GM18870 (cell line): Measurements from ENCODE around the gene CDK5RAP2.

Experiments used
- ATAC-seq: cut with Tn5 transposase; IDR thresholded peaks from one replicate; pipeline ENCODE4 v1.9.1; 2021; ENCODE audit warnings: moderate library complexity; ENCODE audit not compliant: unreplicated experiment

Gene CDK5RAP2

DNA sequence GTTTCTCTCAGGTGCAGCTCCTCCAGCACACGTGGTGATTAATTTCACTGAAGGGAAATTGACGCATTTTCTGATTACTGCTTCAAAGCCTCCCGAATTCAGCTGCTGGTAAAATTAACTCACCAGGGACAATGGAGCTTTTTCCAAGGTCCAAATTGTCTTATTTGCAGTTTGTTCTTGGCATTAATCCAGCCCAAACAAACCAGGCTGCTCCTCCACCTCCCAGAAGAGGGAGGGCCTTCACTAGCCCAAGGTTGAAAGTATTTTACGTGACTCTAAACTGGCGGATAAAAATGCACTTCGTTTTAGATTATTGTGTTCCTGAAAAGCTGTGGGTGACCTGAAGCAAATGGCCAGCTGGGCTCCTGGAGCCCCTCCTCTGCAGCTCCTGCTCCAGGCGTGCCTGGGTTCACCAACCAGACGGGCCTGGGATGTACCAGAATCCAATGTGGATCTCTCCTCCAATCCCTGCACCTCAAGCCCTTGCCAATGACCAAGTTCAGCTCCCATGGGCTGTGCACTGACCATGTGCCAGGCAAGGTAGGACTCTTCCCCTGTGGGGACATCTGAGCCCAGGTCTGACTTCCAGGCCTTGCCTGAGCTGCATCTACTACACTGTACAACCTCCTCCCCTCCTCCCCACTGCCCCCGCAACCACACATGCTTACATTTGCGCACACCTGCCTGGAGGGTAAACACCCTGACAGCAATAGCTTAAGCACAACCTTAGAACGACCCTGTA is 193.4 kb downstream of the CDK5RAP2 start:
- ATAC-seq, result no peak

DNA sequence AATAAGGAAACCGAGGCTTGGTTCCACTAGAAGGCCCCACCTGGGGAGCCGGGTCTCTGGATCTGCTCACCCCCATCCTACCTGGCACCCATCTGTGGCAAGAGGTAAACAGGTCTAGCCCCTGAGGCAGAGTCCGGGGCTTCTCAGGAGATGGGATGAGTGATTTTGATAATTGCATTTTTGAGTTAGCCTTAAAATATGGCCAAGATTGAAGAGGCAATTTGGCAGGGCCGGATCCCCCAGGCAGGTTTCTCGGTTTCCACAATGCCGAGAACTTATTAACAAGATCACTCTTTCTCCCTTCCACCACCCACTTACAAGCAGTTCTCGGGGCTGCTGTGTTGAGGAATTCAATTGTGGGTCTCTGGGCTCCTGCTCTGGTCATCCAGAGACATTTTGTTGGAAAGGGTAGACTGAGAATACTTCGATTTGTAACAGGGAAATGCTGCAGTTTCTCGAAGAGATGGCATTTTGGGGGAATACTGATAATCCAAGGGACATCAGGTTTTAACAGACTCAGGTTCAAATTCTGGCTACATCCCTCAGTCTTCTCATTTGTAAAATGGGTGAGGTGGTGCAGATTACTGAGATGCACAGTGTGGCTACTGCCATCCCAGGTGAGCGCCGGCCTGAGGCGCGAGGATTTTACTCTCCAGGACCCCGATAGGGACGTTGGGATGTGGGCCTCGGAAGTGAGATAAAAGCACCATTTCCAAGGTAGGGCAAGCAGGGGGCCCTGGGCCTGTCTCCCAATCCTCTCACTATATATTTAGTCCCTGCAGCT is 194.2 kb downstream of the CDK5RAP2 start:
- ATAC-seq, result no peak

DNA sequence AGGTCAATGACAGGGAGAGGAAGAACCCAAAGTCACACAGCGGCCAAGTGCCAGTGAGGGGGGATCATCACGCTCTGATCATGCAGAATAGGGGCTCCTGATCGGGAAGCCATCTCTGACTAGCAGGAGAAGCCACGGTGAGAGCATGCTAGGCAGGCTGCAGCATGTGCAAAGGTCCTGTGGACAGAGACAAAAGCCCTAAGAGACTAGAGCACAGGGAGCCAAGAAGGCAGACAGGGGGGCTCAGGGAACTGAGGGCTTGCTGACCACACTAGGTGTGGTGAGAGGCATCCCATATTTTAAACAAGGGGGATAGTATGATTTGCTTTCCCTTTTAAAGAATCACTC is 195.1 kb downstream of the CDK5RAP2 start:
- ATAC-seq, result no peak

DNA sequence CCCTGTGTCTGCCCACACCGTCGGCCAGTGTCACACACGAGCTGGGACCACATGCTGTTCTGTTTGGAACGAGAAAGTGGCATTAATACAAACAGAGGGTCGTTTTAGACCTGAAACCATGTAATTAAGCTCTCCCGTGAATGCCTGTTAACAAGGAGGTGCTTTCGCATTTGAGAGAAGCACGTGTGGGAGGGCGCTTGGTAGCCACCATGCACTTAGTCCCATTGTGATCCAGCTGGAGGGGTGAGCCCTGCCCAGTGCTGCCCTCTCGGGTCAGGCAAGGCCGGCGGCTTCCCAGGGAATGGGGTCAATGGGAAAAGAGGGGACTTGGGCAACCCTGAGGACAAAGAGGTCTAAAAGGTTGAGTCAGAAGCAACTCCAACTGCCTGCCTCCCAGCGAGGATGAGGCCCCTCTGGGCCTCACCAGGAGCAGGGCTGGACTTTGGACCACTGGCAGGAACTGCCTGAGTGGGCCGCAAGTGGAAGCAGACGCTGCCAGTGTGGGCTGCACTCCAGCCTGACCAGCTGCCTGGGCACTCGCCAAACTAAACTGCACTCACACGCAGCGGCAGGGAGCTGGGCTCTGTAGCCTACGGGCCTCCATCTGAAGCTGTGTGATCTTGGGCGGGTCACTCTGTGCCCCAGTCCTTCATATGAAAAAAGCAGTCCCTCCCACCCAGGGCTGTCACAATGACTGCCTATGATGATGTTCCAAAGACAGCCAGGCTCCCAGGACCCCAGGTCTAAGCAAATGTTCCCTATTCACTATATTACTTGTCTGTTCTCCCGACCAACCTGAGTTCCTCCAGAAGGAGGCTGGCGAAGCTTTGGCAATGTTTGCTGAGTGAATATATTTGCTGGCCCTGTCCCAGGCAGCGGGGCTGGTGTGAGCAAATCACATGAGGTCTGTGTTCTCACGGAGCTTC is 195.7 kb downstream of the CDK5RAP2 start:
- no peak for ATAC-seq

DNA sequence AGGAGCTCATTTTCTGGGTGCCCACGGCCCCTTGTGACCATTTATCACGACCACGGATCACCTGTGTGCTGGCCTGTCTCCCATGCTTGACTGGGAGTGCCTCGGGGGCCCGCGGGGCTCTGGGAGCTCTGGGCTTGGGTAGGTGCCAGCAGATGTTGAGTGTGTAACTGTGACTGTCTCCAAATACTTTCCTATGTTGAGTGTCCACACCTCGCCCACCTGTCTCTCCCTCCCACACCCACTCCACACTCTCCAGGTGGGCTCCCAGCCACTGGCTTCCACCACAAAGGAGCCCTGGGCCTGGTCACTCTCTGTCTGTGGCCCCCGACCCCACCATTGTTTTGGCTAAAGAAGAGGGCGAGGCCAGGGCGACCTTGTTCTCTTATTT is 196.4 kb downstream of the CDK5RAP2 start:
- ATAC-seq, result no peak

DNA sequence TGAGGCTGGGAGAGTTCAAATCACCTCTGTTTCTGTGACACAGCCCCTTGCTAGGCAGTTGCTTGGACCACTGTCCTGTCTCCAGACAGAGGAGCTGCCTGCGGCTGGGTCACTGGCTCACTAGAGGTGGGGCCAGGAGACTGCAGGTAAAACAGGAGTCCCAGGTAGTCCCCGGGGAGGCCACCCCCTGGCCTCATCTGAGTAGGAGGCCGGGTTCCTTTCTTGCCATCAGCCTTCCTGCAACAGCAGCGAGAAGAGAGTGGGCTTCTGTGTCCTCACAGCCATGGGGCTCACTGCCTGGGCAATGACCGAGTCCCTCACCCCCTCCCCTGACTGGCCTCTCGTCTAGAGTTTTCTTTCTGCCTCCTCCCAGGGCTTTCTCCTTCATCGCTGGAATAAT is 197.5 kb downstream of the CDK5RAP2 start:
- ATAC-seq, result no peak

DNA sequence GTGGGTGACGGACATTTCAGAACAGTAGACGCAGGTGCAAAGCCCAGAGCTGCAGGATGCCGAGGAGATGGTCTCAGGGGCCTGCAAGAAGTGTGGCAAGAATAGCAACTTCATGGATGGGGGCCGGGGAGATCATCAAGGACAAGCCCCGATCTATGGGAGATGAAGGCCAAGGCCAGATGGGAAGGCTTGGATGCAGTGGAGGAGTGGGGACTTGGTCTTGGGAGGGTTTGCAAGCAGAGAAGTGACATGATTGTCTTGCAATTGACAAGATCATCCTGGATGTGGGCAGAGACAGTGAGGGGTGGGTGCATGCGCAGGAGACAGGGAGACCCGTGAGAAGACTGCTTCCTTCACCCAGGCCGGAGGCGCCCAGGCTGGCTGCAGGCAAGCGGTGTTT is 198.1 kb downstream of the CDK5RAP2 start:
- ATAC-seq, result no peak

DNA sequence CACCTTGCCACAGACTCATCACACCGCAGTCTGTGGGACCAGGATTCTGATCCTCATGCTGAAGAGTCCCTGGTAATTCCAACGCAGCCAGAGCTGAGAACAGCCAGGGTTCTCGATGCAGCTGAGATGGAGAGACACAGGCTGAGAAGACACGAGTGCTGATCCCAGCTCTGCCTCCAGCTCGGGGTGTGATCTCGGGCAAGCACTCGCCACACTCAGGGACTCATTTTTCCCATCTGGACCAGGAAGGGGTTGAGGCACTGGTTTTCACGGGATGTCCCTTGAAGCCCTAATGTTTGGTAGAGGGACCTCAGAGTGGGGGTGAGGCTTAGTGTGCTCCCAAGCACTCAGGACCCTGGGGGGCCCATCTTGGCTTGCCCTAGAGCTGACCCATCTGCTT is 200.4 kb downstream of the CDK5RAP2 start:
- ATAC-seq, result no peak

DNA sequence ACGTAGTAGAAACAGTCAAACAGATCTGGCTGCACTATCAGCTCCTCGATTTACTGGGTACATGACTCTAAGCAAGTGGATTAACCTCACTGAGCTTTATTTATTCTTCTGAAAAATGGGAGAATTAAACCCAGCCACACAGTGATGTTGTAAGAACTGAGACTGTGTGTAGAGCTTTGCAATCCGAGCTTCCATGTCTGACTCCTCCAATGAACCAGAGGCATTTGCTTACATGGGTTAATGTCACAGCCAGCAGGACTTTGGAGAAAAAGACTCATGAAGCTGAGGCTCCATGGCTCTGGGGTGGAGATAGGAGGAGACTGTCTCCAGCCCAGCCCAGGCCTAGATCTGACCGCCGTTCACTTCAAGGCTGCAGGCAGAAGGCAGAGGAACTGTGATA is 201.3 kb downstream of the CDK5RAP2 start:
- no peak for ATAC-seq

DNA sequence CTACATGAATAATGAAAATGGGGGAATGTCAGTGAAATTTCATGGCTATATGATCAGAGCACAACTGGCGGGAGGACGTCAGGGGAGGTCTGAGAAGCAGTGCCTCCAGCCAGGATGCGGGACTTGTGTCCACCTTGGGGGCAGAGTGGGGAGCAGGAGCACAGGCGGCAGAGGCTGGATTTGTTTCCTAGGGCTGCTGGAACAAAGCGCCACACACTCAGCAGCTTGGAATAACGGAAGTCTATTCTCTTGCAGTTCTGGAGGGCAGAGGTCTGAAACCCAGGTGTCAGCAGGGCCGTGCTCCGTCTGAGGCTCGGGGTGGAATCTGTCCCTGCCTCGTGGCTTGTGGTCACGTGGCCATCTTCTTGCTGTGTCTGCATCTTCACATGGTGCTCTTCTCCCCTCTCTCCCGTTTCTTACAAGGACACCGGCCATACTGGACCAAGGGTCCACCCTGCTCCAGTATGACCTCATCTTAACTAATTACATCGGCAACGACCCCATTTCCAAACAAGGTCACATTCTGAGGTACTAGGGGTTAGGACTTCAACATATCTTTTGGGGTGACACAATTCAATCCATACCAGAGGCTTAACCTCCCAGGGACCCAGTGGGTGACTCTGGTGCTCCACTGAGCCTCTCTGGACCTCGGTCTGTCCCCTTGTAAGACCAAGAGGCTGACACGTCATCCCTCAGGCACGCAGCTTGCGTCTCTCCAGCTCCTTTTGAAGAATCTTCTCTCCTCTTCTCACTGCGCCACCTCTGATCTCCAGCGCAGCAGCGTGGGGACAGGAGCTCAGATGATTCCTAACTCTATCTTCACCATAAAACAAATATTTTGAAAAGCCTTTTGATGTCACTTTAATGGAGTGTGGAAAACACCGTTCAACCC is 202.5 kb downstream of the CDK5RAP2 start:
- no peak for ATAC-seq

DNA sequence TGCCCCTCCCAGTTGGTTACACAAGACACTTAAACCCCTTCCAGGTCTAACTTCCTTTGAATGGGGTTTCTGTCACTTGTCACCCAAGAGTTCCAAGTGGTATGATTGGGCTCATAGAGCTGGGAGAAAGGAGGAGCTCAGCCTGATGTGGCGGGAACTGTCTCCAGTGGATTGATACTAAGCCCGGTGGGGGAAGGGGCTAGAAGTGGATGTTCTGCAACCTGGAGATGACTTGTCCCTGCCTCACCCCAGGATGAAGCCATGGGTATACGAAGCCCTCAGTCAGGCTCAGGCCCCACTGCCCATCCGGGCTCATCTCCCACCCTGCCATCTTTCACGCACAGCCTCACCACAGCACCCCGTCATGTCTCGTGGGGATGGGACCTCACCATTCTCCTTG is 203.9 kb downstream of the CDK5RAP2 start:
- ATAC-seq, result no peak

DNA sequence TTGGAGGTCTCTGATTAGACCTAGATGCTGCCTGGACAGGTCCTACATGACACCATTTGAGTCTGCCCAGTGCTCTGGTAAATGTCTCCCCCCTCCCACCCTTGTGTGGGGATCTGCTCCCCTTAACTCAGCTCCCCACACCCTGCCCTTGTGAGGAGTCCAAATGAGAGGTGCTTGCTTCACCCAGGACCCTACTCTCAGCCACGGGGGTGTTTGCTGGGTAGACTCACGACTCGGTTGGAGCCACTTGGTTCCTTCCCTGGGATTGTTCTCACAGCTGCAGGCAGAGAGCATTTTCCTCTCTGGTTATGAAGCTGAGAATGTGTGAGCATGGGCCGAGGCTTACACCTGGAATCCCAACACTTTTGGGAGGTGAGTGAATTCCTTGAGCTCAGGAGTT is 204.7 kb downstream of the CDK5RAP2 start:
- ATAC-seq, result no peak

DNA sequence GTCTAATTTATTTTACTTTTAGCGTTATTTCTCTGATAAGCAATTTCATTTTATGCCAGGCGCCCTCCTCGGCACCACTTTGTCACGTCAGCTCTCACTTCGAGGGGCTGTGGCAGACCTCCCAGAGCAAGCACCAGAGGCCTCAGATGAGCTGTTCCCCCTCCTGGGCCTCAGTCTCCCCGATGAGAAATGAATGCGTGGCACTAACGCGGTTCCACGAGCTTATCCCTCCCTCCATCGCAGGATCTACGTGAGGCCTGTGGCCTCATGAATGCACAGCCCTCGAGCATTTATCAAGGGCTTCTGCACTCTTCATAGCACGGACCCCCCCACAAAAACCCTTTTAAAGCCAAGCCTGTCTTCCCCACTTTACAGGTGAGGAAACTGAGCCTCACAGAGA is 205.2 kb downstream of the CDK5RAP2 start:
- ATAC-seq, result no peak

DNA sequence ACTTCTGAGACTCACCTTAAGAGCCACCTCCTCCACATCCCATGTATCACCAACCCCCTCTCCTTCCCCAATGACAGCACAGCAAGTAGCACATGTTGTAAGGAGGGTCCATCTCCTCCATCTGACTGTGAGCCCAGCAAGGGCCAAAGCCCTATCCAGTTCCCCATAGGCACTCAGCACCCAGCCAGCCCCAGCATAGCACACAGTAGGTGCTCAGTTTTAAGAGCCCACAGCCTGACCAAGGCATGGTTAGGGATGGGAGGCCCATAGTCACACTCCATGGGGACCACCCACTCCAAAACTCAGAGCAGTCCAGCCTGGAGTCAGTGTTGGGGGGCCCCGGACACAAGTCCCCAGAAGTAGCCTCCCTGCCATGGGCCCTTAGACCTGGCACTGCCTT is 205.7 kb downstream of the CDK5RAP2 start:
- no peak for ATAC-seq

DNA sequence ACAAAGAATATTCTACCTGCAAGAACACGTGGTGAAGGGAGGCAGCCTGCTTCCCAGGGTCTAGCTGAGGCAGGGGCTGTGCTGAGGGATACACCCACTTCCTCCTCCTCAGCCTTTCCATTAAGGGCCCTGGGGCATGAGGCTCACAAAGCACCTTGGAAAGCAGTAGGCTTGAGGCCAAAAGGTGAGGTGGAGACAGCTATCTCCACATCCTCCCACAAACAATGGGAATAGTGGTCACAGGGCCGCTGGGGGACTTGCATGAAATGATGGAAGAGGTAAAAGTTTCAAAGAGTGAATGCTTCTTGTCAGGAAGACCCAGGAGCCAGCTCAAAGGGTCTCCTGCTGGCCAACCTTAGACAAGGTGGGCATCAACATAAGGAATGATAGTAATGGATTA is 207.9 kb downstream of the CDK5RAP2 start:
- ATAC-seq, result no peak

DNA sequence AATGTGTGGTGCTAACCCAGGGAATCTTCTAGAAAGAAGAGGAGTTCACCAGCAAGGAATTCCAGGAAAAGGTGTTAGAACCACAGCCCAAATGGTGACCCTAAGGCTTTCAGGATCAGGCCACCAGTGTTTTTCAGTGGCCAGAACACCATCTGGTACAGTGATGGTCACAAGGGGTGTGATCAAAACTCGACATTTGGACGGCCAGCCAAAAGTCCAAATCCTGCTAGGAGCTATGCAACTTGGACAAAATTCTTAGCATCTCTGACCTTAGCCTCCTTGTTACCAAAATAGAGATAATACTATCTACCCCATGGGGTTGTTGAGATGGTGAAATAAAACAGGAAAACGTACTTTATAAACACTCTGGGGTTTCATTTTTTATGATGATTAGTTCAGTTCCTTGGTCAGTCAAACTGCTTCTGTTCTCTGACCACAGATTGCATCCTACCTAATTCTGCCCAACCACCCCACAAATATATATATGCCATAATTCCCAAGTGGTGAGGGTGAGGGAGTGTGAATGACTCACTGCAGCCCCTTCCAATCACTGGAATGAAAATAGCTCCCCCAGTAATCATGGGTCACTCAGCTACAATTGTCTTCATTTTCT is 210.3 kb downstream of the CDK5RAP2 start:
- no peak for ATAC-seq

DNA sequence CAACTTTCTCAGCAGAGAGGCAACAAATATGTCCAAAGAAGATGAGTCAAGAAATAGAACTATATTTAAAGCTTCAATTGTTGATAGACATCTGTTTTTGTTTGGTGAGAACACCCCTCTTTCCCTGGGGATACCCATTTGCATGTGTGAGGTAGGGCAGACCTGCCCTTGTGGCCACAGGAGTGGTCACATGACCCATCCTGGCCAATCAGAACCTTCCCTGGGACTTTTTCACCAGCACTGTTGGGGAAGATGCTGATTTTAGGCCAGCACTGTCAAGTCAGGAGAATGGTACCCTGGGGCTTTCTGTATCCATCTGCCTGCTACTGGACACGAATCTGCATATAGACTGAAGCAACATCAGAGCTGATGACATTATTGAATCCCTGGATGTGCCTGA is 211.2 kb downstream of the CDK5RAP2 start:
- ATAC-seq, result no peak

DNA sequence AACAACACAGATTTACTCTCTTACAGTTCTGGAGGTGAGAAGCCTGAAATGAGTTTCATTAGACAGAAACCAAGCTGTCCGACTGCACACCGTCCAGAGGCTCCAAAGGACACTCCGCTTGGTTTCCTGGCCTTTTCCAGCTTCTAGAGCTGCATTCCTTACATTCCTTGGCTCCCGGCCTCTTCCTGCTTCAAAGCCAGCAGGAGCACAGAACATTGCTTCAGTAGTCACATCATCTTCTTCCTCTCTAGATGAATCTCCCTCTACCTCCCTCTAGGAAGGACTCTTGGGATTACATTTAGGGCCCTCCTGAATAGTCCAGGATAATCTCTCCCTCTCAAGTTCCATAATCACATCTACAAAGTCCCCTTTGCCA is 213.3 kb downstream of the CDK5RAP2 start:
- no peak for ATAC-seq

DNA sequence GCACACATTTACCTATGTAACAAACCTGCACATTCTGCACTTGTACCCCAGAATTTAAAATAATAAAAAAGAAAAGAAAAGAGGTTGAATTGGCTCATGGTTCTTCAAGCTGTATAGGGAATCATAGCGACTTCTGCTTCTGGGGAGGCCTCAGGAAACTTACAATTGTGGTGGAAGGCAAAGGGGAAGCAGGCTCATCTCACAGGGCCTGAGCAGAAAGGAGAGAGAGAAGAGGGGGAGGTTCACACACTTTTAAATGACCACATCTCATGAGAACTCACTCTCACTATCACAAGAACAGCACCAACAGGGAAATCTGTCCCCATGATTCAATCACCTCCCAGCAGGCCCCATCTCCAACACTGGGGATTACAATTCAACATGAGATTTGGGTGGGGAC is 214.6 kb downstream of the CDK5RAP2 start:
- no peak for ATAC-seq

DNA sequence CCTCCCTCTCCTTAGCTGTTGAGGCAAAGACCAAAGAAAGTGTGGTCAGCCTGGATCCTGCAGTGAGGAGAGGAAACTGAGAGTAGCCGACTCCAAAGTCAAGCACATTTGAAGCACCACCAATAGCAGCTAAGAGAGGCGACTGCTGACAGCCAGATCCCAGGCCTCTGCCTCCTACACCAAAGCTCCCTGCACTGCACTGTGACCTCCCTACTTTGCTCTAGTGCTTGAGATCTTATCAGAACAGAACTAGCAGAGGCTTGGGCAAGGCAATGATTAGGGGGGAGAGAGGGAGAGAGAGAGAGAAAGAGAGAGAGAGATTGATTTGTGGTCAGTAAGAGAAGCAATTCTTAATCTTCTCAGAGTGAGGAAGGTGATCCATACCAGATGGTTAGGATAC is 216.3 kb downstream of the CDK5RAP2 start:
- no peak for ATAC-seq
